Stimulated activated CD8-positive, alpha-beta memory T cell treated with anti-CD3 and anti-CD28 coated beads, Interleukin-7, amount 100 ng/mL, for 4 hours (primary cell): ENCODE data around the gene OVCH1.
"Not testable (repeated sequence)": the region's sequence is repeated elsewhere in the genome, so short reads cannot be mapped to it uniquely, and the experiment has no call there.

Experiments used
- DNase-seq, 2 donors: peaks; one replicate each; pipeline ENCODE4 v3.0.0-alpha.2; 2020; ENCODE audit warnings: low read depth in 2 of 2

OVCH1 gene

DNA sequence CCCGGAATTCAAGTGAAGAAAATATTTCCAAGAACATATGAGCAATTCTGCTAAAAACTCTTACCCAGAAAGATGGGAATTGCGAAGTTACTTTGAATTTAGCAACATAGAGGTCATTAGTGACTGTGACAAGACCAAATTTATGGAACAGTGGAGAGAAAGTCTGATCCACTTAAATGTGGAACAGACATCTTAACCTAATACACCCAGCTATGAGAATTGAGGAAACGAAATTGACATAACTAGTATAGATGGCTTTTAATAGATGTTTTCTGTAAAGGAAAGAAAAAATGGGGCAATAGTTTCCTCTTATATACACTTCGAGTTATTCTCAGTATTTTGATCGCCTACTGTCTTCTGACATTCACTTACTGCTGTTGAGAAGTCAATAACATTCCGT, 4.6 kb downstream of the OVCH1 start:
- DNase-seq = no peak

DNA sequence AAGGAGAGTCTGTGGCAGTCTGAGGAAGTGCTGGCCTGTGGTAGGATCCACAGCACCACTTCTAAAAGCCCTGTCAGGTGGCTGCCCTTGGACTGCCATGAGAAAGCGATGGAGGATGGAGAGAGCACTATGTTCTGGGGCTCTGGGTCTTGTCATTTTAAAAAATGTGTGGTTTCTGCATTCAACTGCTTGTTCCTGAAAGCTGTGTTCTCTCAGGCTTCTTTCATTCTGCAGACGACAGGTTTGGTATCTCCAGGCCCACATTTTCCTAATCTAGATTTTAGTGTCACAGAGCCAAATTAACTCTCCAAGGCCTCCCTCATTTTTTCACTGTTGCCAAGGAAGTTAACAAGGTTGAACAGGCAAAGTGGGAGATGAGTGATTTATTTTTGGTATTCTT, 10.5 kb downstream of the OVCH1 start:
- DNase-seq = no peak

- no peak for DNase-seq
Observed at GRCh38 chr12:29463198-29463597, 34.3 kb downstream of the OVCH1 start.

DNA sequence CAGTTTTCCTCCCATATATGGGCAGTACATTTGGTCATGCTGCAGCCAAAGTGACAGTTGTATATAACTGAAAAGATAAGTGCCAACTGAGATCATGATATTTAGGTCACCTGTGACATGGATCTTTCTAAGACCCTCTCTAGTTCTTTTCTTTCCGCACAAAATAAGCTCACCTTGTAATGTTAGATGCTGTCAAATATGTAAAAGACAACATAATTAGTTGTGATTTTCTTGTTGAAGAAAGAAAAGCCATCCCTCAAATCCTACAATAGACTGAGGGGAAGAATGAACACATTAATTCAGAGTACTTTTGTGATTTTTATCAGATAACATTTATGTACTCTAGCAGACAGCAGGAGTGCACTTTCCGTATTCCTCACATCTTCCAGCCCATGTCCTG, 37.4 kb downstream of the OVCH1 start:
- no peak for DNase-seq

- no peak for DNase-seq
Observed at GRCh38 chr12:29455087-29455486, 42.4 kb downstream of the OVCH1 start.

DNA sequence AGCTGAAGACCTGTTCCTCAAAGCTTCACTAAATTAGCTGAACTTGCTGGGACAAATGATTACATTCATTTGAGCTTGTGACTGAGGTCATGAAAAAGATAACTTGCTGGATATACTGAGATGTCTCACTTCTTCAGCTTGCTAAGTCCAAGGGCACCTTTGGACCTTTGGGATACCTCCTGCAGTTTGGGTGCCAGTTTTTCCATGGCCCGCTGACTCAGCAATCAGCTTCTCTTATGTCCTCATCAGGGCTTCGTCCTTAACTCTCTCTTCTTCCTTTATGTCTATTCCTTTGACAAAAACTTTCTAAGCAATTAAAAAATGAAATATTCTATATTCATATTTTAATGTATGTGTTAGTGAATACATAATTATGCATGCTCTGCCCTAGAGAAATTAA, 45.6 kb downstream of the OVCH1 start:
- DNase-seq = no peak

GRCh38 chr12:29448157-29448556, 49.3 kb downstream of the OVCH1 start:
- DNase-seq = no peak

DNA sequence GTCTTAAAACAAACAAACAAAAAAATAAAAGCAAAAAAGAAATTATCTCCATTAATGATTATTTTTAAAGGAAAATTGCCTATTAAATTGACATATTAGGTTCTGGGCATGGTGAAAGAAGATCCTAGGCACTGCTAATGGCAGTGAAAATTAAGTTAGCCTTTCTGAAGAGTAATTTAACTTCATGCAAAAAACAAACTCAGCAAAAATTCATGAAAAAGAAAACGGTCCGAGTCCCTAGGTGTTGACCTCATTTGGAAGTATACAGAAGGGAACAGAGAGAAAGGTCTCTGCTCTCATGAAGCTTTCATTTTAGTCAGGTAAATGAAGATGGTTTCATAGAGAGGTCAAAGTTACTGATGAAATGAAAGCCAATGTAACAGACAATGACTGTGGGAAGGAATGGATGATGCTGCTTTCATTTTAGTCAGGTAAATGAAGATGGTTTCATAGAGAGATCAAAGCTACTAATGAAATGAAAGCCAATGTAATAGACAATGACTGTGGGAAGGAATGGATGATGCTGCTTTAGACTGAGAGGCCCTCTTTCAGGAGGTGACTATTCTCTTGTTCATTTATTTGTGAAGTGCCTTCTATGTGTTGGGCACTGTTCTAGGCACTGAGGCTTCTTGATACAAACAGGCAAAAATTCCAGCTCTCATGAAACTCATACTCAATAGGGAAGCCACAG, 50.1 kb downstream of the OVCH1 start:
- no peak for DNase-seq

DNA sequence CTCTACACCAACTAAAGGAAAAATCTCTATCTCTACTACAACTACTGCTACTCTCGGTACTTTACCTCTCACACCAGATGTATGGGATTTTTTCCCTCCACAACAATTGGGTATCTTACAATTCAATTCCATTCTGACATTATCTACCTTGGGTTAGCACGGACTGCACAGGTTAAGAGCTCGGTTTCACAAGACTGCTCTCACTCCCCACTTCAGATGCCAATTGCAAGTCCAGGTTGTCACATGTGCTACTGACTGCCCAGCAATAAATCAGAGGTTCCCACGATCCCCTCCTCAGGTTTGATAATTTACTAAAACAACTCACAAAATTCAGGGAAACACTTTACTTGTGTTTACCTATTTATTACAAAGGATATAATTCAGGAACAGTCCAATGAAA, 58.0 kb downstream of the OVCH1 start:
- DNase-seq = no peak

DNA sequence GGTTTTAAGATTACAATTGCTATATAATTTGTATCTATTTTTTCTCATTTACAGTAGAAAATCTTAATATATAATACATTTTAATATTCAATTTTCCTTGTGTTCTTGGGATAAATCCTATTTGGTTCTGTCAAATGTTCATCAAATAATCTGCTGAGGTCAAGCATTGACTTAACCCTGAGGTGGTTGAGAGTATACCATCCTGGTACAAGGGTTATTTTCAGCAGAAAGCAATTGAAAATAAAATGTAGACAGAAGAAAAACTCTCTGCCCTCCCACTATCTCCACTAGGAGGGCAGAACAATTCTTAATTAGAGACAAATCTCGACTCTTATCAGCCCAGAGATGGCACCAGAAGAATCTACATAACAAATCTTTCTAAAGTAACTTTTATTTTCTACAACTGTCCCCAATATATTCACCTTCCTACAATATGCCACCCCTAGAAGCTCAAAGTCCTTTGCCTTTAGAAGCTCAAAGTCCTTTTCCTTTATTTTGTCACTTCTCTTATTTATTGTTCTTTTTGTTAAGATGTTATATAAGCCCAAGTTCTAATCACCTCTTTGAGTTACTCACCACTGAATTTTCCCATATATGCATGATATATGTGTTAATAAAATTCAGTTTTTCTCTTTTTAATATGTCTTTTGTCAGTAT, 58.6 kb downstream of the OVCH1 start:
- DNase-seq = no peak

DNA sequence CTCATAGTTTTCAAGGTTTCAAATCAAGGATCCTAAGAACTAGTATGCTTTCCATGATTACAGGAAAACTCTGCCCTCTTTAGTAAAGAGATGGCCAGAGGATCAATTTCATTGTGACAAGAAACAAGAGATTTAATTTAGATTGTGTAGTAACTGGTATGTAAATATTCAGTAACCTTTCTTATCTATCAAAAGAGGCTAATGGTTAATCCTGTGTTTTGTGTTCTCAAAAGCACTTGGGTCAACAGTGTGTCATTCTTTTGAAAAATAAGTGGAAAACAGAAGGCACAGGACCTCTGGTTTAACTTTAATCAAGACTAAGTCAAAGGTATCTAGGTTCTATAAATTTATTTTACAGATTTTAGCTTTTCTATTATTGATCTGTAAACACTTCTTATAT, 59.9 kb downstream of the OVCH1 start:
- DNase-seq = no peak

- not testable (repeated sequence) for DNase-seq
Observed at GRCh38 chr12:29436815-29437214, 60.7 kb downstream of the OVCH1 start.

GRCh38 chr12:29431513-29431912, 66.0 kb downstream of the OVCH1 start:
- DNase-seq = no peak

DNA sequence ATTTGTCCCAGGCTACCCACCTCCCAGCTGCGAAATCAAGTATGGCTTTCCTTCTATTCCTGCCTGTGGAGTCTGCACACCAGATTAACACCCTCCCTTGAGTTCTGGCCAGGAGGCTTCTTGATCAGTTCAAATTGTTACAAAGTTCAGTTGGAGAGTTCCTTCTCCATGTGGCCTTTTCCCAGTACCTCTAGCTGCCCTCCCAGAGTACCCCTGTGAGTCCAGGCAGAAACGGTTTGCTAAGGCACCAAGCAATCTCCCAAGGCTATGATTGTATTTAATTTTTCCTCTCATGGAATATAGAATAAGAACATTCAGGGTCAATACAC, 66.8 kb downstream of the OVCH1 start:
- DNase-seq = no peak

DNA sequence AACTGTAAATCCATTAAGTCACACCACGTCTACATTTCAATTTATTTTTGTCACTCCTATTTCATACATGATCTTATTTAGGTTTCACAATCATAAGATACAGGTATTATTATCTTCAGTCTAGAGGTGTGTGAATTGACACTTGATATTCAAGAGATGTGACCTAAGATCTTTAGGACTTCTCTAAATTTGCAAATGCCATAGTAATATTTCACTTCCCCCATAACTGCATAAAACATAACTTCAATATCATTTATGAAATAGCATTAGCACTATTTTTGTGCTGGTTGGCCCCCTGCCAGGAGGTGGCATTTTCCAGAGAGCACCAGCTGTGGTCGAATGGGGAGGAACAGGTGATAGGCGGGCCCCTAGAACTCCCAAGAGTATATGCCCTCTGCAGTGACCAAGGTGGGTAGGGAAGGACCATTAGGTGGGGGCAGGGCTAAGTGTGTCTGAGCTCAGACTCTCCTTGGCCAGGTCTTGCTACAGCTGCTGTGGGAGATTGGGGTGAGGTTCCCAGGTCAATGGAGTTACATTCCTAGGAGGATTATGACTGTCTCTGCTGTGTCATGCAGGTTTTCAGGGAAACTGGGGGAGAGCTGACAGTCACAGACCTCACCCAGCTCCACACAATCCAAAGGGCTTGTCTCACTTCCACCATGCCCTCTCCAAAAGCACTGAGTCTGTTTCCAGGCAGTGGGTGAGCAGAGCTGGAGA, 67.3 kb downstream of the OVCH1 start:
- DNase-seq = no peak

DNA sequence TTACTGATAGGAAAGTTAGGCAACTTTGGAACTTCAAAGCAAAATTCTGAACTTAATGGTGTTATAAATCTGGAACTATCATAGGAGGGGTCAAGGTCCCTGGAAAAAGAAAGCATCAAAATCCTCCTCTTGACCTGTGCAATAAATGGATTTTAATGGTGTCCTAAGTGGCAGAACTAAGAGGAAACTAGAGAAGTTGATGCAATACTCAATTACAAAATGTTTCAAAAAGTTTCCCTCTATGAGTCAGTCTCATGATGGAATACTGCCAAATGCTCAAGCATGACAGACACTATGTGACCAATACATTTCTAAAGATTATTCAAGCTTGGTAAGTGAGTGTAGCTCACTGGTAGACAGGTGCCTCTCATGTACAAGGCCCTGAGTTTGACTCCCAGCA, 68.9 kb downstream of the OVCH1 start:
- DNase-seq = no peak

DNA sequence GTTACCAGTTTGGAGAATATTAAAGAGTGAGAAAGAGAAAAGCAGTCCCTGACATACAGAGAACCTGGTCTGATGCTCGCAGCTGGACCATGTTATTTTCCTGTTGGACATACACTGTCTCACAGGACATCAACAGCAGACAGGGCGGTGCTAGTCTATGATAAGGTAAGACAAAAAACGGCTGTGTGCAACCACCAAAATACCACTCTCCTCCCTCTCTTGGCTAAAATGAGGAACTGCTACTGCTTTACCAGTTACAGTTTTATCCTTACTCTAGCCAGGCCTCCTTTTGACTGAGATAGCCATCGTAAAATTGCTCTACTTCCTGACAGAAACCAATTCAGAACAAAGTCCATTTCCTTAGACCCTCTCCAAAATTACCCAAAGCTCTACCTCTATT, 69.5 kb downstream of the OVCH1 start:
- no peak for DNase-seq

DNA sequence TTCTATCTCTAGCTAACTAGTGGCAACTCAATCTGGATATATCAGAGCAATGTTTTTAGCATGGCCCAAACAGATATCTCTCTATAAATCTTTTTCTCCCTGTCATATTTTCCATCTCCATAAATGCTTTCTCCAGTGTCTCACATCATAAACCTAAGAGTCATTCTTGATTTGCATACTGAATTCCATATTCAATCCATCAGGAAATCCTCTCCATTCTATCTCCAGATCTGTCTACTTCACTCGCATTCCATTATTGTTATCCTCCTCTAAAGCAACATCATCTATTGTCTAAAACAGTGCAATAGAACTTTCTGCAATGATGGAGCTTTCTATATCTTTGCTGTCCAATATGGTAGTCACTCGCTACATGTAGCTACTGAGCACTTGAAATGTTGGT, 71.0 kb downstream of the OVCH1 start:
- no peak for DNase-seq

DNA sequence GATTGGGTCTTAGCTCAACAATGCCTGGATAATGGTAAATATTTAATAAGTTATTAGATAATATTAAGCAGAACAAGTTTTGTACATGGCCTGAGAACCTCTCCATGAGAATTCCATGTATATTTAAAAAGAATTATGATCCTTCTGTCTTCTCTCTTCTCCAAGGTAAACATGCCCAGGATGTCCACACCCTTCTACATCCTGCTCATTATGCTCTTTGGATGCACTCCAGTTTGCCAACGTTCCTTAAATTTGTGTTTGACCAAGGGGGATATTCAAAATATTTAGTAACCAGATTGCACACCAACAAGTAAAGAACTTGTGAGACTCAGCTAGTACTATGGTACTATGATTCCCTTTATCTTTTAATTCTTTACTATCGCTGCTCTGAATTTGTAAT, 71.8 kb downstream of the OVCH1 start:
- DNase-seq = no peak

DNA sequence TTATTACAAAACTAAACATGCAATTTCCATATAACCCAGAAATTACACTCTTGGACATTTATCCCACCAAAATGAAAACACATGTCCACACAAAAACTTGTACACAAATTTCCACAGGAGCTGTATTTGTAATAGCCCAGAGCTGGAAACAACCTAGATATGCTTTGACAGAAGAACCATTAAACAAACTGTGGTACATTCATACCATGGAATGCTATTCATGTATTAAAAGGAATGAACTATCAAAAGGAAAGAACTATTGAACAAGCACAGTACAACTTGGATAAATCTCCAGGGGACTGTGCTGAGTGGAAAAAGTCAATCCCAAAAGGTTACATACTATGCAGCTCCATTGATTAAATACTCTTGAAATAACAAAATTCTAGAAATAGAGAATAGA, 80.7 kb downstream of the OVCH1 start:
- DNase-seq = no peak

DNA sequence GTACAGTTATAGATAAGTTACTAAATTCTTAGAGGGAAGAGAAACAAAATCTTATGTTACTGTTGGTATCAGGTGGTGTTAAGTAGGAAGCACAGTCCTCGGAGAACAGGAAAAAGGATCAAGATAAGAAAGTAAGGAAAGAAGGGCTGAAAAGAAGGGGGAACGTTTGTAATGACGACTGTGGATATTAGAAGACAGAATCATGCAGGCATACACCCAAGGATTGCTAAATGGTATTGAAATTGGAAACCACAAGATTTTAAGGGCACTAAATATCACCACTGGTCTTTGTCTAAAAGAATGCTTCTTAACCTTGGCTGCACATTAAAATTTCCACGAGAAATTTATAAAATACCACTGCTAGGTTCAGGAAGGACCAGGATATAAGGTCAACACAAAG, 82.4 kb downstream of the OVCH1 start:
- DNase-seq = no peak

GRCh38 chr12:29414368-29414767, 83.1 kb downstream of the OVCH1 start:
- no peak for DNase-seq

- no peak for DNase-seq
Observed at GRCh38 chr12:29405561-29405960, 91.9 kb downstream of the OVCH1 start.
